HuH-7.5 (cell line): ENCODE data around the gene PKM.
A peak's percentile ranks its signal among the peaks of the same experiment; 100 is the strongest.
"Not testable (repeated sequence)": the region's sequence is repeated elsewhere in the genome, so short reads cannot be mapped to it uniquely, and the experiment has no call there.

Experiments
- DNase-seq: peaks from one replicate; pipeline ENCODE4 v3.0.0; 2011; ENCODE audit warnings: low spot score

The PKM gene

GRCh38 chr15:72231066-72231832, at the start of gene PKM:
TSS of gene PKM (minus strand) at chr15:72231190. CDS start at chr15:72219097, 12,093 bp downstream.
- DNase-seq: peak; percentile 94

GRCh38 chr15:72280751-72281150, 49.8 kb upstream of the PKM start:
- no peak for DNase-seq

DNA sequence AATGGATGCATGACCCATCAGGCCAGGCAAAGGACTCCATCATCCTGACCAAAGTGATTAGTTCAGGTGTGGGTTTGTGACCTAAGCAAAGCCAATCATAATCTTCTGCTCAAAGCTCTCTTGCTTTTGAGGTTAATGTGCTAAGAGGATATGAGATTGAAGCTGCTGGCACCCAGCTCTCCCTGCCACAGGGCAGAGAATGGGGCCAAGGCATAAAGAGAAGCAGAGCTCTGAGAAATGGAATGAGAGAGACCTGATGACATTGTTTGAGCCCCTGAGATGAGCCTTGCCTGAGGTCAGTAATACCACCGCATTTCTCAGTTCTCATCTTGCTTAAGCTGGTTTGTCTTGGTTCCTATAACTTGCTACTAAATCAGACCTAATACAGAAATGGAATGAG, 47.7 kb upstream of the PKM start:
- no peak for DNase-seq

- no peak for DNase-seq
These were observed 45.3 kb upstream of the PKM start for GRCh38 chr15:72276326-72276700.

DNA sequence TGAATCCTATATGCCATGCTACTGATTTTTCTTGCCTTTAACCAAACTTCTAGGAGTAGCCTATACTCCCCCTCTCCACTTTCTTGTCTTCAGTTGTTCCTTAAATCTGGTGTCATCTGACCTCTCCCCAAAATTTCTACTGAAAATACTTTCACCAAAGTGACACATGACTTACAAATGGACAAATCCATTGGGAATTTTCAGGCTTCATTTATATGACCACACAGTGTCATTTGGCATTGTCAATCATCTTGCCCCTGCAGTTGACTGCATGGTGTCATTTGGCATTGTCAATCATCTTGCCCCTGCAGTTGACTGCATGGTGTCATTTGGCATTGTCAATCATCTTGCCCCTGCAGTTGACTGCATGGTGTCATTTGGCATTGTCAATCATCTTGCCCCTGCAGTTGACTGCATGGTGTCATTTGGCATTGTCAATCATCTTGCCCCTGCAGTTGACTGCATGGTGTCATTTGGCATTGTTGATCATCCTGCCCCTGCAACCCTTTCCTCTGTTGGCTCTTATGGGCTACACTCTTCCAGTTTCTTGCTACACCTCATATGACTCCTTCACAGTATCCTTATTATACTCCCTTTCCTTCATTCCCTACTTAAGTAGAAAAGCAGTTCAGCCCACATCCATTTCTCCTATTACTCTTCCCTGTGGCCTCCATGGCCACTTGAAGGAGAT, 44.8 kb upstream of the PKM start:
- DNase-seq: not testable (repeated sequence)

DNA sequence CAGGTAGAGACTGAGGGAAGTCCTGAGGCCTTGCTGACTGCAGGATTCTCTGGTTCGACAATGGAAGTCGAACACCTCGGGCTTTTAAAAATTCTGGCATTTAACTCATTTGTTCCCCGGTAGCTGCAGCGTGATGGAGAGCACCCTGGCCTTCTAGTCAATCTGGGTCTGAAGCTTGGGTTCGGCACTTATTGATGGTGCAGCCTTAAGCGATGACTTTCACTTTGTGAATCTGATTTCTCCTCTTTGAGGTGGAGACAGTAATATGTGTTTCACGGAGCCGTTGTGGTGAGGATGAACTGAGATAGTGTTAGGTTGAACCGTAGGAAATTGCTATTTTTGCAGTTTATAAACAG, 42.0 kb upstream of the PKM start:
- no peak for DNase-seq

- DNase-seq: peak; percentile 98
These were observed 41.4 kb upstream of the PKM start, which contains the start of gene PARP6 for GRCh38 chr15:72272213-72272996. TSS of gene PARP6 (minus strand) at chr15:72272554. CDS start at chr15:72267477, 5,077 bp downstream.

GRCh38 chr15:72271895-72272212, 40.9 kb upstream of the PKM start:
- peak; percentile 65 for DNase-seq

DNA sequence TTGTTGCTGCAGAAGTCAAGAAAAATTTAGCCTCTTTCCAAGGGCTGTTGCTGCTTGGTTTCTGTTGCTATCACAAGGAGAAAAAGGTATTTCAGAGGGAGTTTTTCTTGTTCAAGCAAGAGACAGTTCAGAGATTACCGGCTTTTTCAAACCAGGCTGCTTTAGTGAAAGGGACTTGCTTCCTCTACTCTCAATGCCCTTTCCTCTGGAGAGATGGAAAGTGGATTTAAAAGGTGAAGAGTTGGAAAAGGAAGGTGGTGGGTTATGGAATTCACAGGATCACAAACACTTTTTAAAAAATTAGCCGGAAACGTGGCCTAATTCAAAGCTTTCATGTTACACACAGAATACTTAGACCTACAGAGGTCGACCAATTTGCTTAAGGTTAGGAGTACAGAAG, 40.2 kb upstream of the PKM start:
- DNase-seq: no peak

DNA sequence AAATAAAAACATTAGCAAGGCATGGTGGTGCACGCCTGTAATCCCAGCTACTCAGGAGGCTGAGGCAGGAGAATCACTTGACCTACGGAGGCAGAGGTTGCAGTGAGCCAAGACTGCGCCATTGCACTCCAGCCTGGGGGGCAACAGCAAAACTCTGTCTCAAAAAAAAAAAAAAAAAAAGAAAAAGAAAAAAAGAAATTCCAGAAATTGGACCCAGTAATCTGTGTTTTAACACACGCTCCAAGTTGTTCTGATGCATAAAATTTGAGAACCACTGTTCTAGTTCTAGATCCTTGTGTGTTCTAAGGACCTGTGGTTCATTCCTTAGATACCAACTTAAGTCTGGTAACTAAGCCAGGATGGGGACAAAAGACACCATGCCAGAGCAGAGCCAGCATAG, 38.7 kb upstream of the PKM start:
- no peak for DNase-seq

- no peak for DNase-seq
These were observed 34.0 kb upstream of the PKM start for GRCh38 chr15:72265031-72265430.

DNA sequence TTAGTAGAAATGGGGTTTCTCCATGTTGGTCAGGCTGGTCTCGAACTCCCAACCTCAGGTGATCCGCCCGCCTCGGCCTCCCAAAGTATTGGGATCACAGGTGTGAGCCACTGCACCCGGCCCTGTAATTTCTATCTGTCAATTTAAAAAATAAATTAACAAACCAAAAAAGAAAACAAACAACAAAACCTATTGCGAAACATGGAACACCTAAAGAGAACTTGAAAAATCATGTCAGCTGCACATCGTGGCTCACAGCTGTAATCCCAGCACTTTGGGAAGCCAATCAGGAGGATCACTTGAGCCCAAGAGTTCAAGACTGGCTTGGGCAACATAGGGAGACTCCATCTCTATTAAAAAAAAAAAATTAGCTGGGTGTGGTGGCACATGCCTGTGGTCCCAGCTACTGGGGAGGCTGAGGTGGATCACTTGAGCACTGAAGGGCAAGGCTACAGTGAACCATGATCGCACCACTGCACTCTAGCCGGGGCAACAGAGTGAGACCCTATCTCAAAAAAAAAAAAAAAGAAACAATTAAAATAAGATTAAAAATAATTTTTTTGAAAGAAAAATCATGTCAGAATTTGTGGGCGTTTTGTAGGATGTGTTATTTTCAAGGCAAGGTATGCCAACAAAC, 21.8 kb upstream of the PKM start:
- DNase-seq: no peak

- DNase-seq: no peak
These were observed 18.3 kb upstream of the PKM start for GRCh38 chr15:72249142-72249810.

DNA sequence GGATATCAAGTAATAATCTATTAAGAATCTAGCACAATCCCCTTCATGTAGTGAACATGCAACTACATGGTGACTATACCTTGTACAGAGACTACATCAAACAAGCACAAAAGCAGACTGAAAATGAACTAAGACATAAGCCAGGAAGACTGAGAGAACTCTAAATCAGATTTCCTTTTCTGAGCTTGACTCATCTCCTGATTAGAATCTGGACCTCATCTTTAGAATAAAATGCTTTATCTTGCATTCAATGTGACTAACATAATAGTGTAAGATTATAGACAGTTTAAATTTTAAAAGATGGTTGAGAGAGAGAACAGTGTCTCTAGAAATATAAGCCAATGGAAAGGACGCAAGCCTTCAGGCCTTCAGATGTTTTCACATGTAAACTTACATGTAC, 17.5 kb upstream of the PKM start:
- no peak for DNase-seq

DNA sequence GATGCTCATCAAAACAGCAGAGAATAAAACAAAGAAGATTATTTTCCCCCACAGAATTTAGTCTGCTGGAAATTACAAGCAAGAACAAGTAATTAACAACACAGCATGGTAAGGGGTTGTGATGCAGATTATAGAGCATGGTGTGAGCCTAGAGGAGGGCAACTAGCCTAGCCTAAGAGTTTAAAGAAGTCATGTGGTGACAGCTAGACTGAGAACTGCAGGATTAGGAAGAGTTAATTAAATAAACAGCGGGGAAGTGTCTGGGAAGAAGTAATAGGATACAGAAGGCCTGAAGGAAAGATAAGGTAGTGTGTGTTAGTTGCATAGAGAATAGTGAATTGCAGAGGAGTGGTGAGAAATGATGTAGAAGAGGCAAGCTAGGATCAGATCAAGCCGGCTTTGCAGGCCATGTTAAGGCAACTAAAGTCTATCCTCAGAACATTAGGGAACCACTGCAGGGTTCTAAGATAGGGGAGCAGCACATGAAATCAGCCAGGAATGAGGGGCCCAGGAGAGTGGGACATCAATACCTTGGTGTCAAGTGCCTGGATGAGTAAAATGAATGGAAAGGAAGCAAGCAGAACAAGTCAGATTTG, 11.9 kb upstream of the PKM start:
- DNase-seq: no peak

- no peak for DNase-seq
These were observed 8.7 kb upstream of the PKM start for GRCh38 chr15:72239652-72240051.

DNA sequence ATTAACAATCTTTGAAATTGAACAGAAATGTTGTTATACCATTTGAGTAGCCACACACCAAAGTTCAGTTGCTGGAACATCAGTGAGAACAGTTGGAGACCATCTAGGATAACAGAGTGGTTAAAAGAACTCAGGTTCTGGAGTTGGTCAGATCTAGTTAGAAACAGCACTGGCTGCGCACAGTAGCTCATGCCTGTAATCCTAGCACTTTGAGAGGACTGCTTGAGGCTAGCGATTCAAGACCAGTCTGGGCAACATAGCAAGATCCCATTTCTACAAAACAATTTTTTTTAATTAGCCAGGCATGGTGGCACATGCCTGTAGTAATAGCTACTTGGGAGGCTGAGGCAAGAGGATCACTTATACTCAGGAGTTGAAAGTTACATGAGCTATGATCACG, 7.6 kb upstream of the PKM start:
- no peak for DNase-seq

GRCh38 chr15:72237853-72238224, 6.8 kb upstream of the PKM start:
- DNase-seq: no peak

DNA sequence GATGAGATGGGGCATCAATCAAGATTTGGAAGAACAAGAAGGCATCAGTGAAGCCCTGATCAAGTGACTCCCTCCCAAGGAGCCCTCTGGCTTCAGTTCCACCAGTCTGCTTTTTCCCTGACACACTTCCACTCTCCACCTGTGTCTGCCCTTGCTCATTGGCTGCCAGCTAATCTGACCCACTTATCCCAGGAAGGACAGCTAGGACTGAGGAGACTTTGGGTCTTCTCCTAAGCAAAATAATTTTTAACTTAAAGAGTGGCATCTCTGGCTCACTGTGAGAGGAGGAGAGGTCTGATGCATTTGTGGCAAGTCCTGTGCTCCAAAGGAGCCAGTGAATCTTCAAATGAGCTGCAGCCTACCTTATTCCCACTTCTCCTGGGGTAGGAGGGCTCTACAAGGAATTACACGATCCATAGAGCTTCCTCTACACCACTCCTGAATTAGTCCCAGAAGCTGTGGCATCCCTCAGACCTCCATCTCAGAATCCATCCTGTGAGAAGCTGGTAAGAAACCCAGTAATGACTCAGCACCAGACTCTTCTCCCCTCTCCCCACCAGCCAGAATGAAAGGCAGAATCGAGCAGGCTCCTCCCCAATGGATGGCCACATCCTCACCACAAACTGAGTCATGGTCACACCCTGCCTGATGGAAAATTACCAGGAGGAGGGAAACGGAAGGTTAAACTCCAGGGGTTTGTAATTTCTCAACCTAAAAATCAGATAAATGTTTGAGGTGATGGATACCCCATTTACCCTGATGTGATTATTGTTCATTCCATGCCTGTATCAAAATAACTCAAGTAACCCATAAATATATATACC, 6.3 kb upstream of the PKM start:
- peak; percentile 73 for DNase-seq

- DNase-seq: no peak
These were observed 5.5 kb upstream of the PKM start for GRCh38 chr15:72236381-72237003.
